Prostate gland (tissue), 2 donors: ENCODE results near the gene NRDC.

Experiments used
- CTCF ChIP-seq, 4 experiments: fragments of 200-600 bp in 2 of 4; fragments of 450-650 bp in 2 of 4; sonication (generic) in 2 of 4; IDR thresholded peaks; 1 replicate in 3 of 4; 2 replicates in 1 of 4; pipeline ENCODE4 v1.5.1; 2016 to 2019; ENCODE audit warnings: antibody characterized with exemption in 4 of 4, mild to moderate bottlenecking in 2 of 4, moderate library complexity in 2 of 4
- POLR2A ChIP-seq: fragments of 450-650 bp; IDR thresholded peaks from one replicate; pipeline ENCODE4 v1.6.1; 2016; ENCODE audit warnings: antibody characterized with exemption, mild to moderate bottlenecking
- POLR2AphosphoS5 ChIP-seq: sonication (generic); formaldehyde crosslinking; IDR thresholded peaks from one replicate; pipeline ENCODE4 v1.6.1; 2017; ENCODE audit warnings: antibody characterized with exemption

- TF ChIP-seq CTCF (IDR thresholded peaks at IDR 0.05) (no peak), POLR2AphosphoS5 (no peak), POLR2A (no peak)
Observed at GRCh38 chr1:51819810-51820209, 58.7 kb downstream of the NRDC start.
